Keratinocyte (primary cell): ENCODE measurements around the gene HNRNPL. TPM values are rescaled to one million over a fixed set of nuclear protein-coding genes. Genes with fewer than 3 reads are reported as not detected.

Source experiments
- DNase-seq: peaks from one replicate; pipeline ENCODE4 v3.0.0-alpha.2; 2011; ENCODE audit warnings: low read depth, missing footprints, low spot score
- FAIRE-seq: peaks from 2 replicates; lab custom pipeline; 2011; peaks lifted over from hg19 to GRCh38; lab: Jason Lieb, UNC
- H2AFZ ChIP-seq: 2 replicates; pipeline ENCODE4 v1.6.0; 2012; ENCODE audit warnings: low read length, control low read depth, inconsistent platforms; ENCODE audit not compliant: control insufficient read depth
- H3K27ac ChIP-seq: 2 replicates; pipeline ENCODE4 v1.5.1; 2011; ENCODE audit warnings: low read length; ENCODE audit not compliant: control insufficient read depth, insufficient read depth
- H3K27me3 ChIP-seq: 3 replicates; pipeline ENCODE4 v1.6.0; 2011; ENCODE audit warnings: low read length; ENCODE audit not compliant: control insufficient read depth, insufficient read depth; ENCODE audit errors: extremely low read depth
- H3K36me3 ChIP-seq, 2 experiments: 2 replicates in 1 of 2; 3 replicates in 1 of 2; pipeline ENCODE4 v1.5.1; 2011; ENCODE audit warnings: low read length in 2 of 2, mild to moderate bottlenecking in 1 of 2; ENCODE audit not compliant: control insufficient read depth in 2 of 2, insufficient read depth in 2 of 2; ENCODE audit errors: extremely low read depth in 1 of 2
- H3K4me1 ChIP-seq: 3 replicates; pipeline ENCODE4 v1.5.1; 2011; ENCODE audit warnings: low read length; ENCODE audit not compliant: control insufficient read depth, insufficient read depth; ENCODE audit errors: extremely low read depth
- H3K4me2 ChIP-seq: 3 replicates; pipeline ENCODE4 v1.6.0; 2011; ENCODE audit warnings: low read depth, low read length; ENCODE audit not compliant: control insufficient read depth, insufficient read depth; ENCODE audit errors: extremely low read depth
- H3K4me3 ChIP-seq, 3 experiments: fragments of 200-600 bp in 1 of 3; sonication (generic) in 1 of 3; 2 replicates in 2 of 3; 3 replicates in 1 of 3; pipeline ENCODE4 v1.5.1; 2011 to 2016; ENCODE audit warnings: low read length in 3 of 3, mild to moderate bottlenecking in 3 of 3, control low read depth in 2 of 3, inconsistent platforms in 1 of 3, low read depth in 1 of 3, mixed read lengths in 1 of 3, mixed run types in 1 of 3, moderate library complexity in 1 of 3; ENCODE audit not compliant: control insufficient read depth in 2 of 3, insufficient read depth in 2 of 3; ENCODE audit errors: extremely low read depth in 1 of 3
- H3K79me2 ChIP-seq: 2 replicates; pipeline ENCODE4 v1.6.0; 2012; ENCODE audit warnings: low read length; ENCODE audit not compliant: control insufficient read depth, insufficient read depth
- H3K9ac ChIP-seq: 3 replicates; pipeline ENCODE4 v1.6.0; 2011; ENCODE audit warnings: low read length; ENCODE audit not compliant: control insufficient read depth, insufficient read depth; ENCODE audit errors: extremely low read depth
- H3K9me1 ChIP-seq: 3 replicates; pipeline ENCODE4 v1.6.0; 2011; ENCODE audit warnings: low read length; ENCODE audit not compliant: control insufficient read depth, insufficient read depth; ENCODE audit errors: extremely low read depth
- H3K9me3 ChIP-seq: 2 replicates; pipeline ENCODE4 v1.5.1; 2012; ENCODE audit warnings: low read depth, low read length; ENCODE audit not compliant: control insufficient read depth
- H4K20me1 ChIP-seq: 3 replicates; pipeline ENCODE4 v1.6.0; 2011; ENCODE audit warnings: low read length; ENCODE audit not compliant: control insufficient read depth, insufficient read depth; ENCODE audit errors: extremely low read depth
- CTCF ChIP-seq, 3 experiments: IDR thresholded peaks in 1 of 3; conservative IDR thresholded peaks in 1 of 3; optimal IDR thresholded peaks in 1 of 3; 2 replicates in 2 of 3; 3 replicates in 1 of 3; pipeline versions ENCODE3 to v1.5.1; 2011; ENCODE audit warnings: low read length in 3 of 3, mild to moderate bottlenecking in 3 of 3, moderate library complexity in 2 of 3, control low read depth in 1 of 3, inconsistent platforms in 1 of 3; ENCODE audit not compliant: insufficient read depth in 2 of 3; ENCODE audit errors: extremely low read depth in 1 of 3
- EZH2 ChIP-seq: IDR thresholded peaks from one replicate; pipeline ENCODE4 v1.6.1; 2012; ENCODE audit warnings: inconsistent platforms, mild to moderate bottlenecking, low read length, moderate library complexity
- dilution Hi-C: fragments of 300-500 bp; cut with MboI; formaldehyde crosslinking; loops from one replicate; pipeline ENCODE4 v1.7.0; 2020; ENCODE audit warnings: low sequenced_read_pairs; ENCODE audit not compliant: extremely low pct_ligation_motif_present
- polyA plus RNA-seq, 5 experiments: library from polyadenylated mRNA; depleted of rRNA in 3 of 5; stranded (reverse) in 3 of 5; stranded (forward) in 1 of 5; unstranded in 1 of 5; fragments of >200 nt; gene quantifications; 1 replicate in 1 of 5; 2 replicates in 3 of 5; 3 replicates in 1 of 5; pipeline versions ENCODE4 v1.2.1 to v1.2.3, GENCODE V29; 2011 to 2012; ENCODE audit warnings: missing spikeins in 2 of 5, low read depth in 1 of 5, low replicate concordance in 1 of 5

The HNRNPL gene
- polyA plus RNA-seq, 1 donor (not counting 4 experiments of a cell fraction or from before 2014, with no cell fraction given): 308 TPM

- peak overlapping the region; percentile 2 for H3K4me2 ChIP-seq
- H3K9ac ChIP-seq: no peak overlapping the region
- no peaks in the 10 kb centered on the region for H3K9me1 ChIP-seq
- DNase-seq (no peak), FAIRE-seq (no peak)
- no peaks in the 10 kb centered on the region for H4K20me1 ChIP-seq
- no peaks in the 10 kb centered on the region for H3K9me3 ChIP-seq
- H3K27ac ChIP-seq: peak overlapping the region; percentile 20
- H3K4me3 ChIP-seq: no peak overlapping the region
- H3K27me3 ChIP-seq: no peaks in the 10 kb centered on the region
- no peaks in the 10 kb centered on the region for H3K36me3 ChIP-seq
- H3K4me1 ChIP-seq: peaks cover 4% of the 10 kb centered on the region
- no peaks in the 10 kb centered on the region for H3K79me2 ChIP-seq
- peak overlapping the region; percentile 77 for H2AFZ ChIP-seq
- no peak for TF ChIP-seq CTCF (optimal IDR thresholded peaks at IDR 0.05 in 1 of 3, IDR thresholded peaks at IDR 0.05 in 1 of 3, conservative IDR thresholded peaks at IDR 0.05 in 1 of 3; ENCODE audit: extremely low read depth in 1 of 3, insufficient read depth in 2 of 3, low read length in 3 of 3)
- TF ChIP-seq EZH2: no peak
- dilution Hi-C loops: no loop called here
These were observed 44.6 kb downstream of the HNRNPL start for GRCh38 chr19:38805180-38805579.

- Histone ChIP-seq H3K36me3 (no peaks in the 10 kb centered on the region), H3K9ac (no peak overlapping the region), H3K4me1 (peaks cover 12% of the 10 kb centered on the region), H3K79me2 (no peaks in the 10 kb centered on the region), H3K9me1 (no peaks in the 10 kb centered on the region), H3K27ac (no peak overlapping the region), H2AFZ (no peak overlapping the region), H3K27me3 (no peaks in the 10 kb centered on the region), H4K20me1 (no peaks in the 10 kb centered on the region), H3K4me2 (no peak overlapping the region), H3K4me3 (no peak overlapping the region), H3K9me3 (no peaks in the 10 kb centered on the region)
- TF ChIP-seq CTCF (optimal IDR thresholded peaks at IDR 0.05 in 1 of 3, IDR thresholded peaks at IDR 0.05 in 1 of 3, conservative IDR thresholded peaks at IDR 0.05 in 1 of 3; ENCODE audit: extremely low read depth in 1 of 3, insufficient read depth in 2 of 3, low read length in 3 of 3): no peak
- DNase-seq (no peak), FAIRE-seq (no peak)
- dilution Hi-C loops: no loop called here
These were observed 46.2 kb downstream of the HNRNPL start for GRCh38 chr19:38803543-38803942.
